ENCODE measurements around the gene GPR161. TPM values are rescaled to one million over a fixed set of nuclear protein-coding genes. Genes with fewer than 3 reads are reported as not detected.
"Not testable (repeated sequence)": the region's sequence is repeated elsewhere in the genome, so short reads cannot be mapped to it uniquely, and the experiment has no call there.

The GPR161 gene
- total RNA-seq, 1 donor from 2014 or later, result 11.4 TPM

DNA sequence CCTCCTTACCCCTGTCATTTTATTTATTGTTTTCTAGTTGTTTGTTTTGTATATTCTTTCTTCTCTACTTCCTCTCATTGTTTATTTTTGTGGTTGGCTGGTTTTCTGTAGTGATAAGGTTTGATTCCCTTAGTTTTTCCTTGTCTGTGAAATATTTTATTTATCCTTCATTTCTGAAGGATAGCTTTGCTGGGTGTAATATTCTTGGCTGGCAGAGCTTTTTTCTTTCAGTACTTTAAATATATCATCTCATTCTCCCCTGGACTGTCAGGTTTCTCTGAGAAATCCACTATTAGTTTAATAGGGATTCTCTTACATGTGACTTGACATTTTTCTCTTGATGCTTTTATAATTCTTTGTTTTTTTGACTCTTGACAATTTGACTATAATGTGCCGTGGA is 23.2 kb upstream of the GPR161 start:
- DNase-seq (ENCODE audit: low read depth), result no peak
- TF ChIP-seq, protein P1, sequence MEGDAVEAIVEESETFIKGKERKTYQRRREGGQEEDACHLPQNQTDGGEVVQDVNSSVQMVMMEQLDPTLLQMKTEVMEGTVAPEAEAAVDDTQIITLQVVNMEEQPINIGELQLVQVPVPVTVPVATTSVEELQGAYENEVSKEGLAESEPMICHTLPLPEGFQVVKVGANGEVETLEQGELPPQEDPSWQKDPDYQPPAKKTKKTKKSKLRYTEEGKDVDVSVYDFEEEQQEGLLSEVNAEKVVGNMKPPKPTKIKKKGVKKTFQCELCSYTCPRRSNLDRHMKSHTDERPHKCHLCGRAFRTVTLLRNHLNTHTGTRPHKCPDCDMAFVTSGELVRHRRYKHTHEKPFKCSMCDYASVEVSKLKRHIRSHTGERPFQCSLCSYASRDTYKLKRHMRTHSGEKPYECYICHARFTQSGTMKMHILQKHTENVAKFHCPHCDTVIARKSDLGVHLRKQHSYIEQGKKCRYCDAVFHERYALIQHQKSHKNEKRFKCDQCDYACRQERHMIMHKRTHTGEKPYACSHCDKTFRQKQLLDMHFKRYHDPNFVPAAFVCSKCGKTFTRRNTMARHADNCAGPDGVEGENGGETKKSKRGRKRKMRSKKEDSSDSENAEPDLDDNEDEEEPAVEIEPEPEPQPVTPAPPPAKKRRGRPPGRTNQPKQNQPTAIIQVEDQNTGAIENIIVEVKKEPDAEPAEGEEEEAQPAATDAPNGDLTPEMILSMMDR (conservative IDR thresholded peaks at IDR 0.05; ENCODE audit: low read depth, low read length), result no peak
- no peak overlapping the region for H3K4me3 ChIP-seq (ENCODE audit: low read depth, low read length)

DNA sequence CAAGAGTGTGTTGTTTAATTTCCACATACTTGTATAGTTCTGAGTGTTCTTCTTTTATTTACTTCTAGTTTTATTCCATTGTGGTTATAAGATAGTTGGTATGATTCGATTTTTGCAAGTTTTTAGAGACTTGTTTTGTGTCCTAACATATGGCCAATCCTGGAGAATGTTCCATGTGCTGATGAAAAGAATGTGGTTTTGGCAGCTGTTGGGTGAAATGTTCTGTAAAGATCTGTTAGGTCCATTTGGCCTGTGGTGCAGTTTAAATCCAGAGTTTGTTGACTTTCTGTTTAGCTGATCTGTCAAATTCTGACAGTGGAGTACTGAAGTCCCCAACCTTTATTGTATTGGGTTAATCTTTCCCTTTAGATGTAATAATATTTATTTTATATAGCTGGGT is 22.5 kb upstream of the GPR161 start:
- no peak for DNase-seq (ENCODE audit: low read depth)
- no peak overlapping the region for H3K4me3 ChIP-seq (ENCODE audit: low read depth, low read length)
- TF ChIP-seq, protein P1 (conservative IDR thresholded peaks at IDR 0.05; ENCODE audit: low read depth, low read length), result no peak

DNA sequence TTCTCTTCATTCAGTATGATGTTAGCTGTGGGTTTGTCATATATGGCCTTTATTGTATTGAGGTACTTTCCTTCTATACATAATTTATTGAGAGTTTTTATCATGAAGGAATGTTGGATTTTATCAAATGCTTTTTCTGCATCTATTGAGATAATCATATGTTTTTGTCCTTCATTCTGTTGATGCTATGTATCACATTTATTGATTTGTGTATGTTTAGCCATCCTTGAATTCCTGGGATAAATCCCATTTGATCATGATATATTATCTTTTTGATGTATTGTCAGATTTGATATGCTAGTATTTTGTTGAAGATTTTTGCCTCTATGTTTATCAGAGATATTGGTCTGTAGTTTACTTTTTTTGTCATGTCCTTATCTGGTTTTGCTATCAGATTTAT is 20.9 kb upstream of the GPR161 start:
- DNase-seq (ENCODE audit: low read depth), result no peak
- H3K4me3 ChIP-seq (ENCODE audit: low read depth, low read length), result no peak overlapping the region
- TF ChIP-seq, protein P1 (conservative IDR thresholded peaks at IDR 0.05; ENCODE audit: low read depth, low read length), result no peak

DNA sequence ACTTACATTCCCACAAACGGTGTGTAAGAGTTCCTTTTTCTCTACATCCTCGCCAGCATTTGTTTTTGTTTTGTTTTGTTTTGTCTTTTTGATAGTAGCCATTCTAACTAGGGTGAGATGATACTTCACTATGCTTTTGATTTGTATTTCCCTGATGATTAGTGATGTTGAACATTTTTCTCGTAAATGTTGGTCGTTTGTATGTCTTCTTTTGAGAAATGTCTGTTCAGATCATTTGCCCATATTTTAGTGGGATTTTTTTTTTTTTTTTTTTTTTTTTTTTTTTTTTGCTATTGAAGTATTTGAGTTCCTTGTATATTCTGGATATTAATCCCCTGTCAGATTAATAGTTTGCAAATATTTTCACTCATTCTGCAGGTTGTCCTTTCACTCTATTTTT is 19.2 kb upstream of the GPR161 start:
- H3K4me3 ChIP-seq (ENCODE audit: low read depth, low read length), result no peak overlapping the region
- TF ChIP-seq, protein P1 (conservative IDR thresholded peaks at IDR 0.05; ENCODE audit: low read depth, low read length), result no peak
- DNase-seq (ENCODE audit: low read depth), result no peak

DNA sequence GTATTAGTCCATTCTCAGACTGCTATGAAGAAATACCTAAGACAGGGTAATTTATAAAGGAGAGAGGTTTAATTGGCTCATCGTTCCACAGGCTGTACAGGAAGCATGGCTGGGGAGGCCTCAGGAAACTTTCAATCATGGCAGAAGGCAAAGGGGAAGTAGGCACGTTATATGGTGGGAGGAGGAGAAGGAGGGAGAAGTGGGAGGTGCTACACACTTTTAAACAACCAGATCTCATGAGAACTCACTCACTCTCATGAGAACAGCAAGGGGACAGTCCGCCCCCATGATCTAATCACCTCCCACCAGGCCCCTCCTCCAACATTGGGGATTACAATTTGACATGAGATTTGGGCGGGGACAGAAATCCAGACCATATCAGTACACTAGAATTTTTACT is 18.0 kb upstream of the GPR161 start:
- not testable (repeated sequence) for H3K4me3 ChIP-seq (ENCODE audit: low read depth, low read length); DNase-seq (ENCODE audit: low read depth)

DNA sequence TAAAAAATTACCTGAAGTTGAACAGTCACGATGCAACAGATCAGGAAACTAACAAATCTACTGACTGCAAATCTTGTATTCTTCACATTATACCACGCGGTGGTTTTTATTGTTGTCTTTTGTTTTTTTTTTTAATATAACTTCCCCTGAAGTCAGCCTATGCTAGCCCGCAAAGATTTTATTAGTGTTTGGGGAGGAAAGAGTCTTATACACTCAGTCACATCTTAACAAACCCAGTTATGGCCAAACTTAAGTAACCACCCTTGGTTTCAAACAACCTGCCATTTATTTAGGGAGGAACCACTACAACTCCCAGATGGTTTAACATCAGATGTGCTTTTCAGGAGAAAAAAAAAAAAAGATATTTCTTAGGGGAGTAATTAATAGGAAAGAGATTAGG is 15.2 kb upstream of the GPR161 start:
- no peak overlapping the region for H3K4me3 ChIP-seq (ENCODE audit: low read depth, low read length)
- TF ChIP-seq, protein P1 (conservative IDR thresholded peaks at IDR 0.05; ENCODE audit: low read depth, low read length), result no peak
- no peak for DNase-seq (ENCODE audit: low read depth)

DNA sequence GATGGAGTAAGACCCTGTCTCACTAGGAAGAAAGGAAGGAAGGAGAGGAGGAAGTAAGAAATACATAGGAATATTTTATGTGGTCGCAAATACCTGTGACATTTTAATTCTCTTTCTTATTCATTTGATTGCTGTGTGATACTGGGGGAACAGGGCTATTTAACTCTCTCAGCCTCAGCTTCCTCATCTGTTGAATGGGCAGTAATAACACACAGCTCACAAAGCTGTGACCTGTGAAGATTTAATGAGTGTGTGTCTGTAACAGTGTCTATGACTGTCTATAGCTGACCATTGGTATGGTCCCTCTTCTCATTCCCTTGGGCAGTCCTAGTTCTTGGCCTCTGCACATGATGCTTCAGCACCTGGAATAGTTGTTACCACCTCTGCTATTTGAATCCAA is 13.6 kb upstream of the GPR161 start:
- TF ChIP-seq, protein P1 (conservative IDR thresholded peaks at IDR 0.05; ENCODE audit: low read depth, low read length), result no peak
- no peak for DNase-seq (ENCODE audit: low read depth)
- H3K4me3 ChIP-seq (ENCODE audit: low read depth, low read length), result no peak overlapping the region

DNA sequence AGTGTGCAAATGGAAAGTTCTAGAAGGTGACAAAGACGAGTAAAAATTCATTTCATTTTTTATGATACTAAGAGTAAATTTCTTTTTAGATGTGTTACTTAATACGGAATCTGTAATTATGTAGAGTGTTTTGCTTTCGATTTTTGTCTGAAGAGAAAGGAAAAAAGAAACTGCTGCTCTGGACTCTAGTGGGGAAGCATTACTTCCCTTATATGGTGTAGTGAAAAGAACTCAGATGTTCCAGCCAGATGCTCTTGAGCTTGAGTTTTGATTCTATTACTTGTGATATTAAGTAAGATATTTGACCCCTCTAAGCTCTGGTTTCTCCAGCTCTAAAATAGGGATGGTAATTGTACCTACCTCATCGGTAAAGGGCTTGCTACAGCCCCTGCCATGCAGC is 12.2 kb upstream of the GPR161 start:
- H3K4me3 ChIP-seq (ENCODE audit: low read depth, low read length), result no peak overlapping the region
- no peak for DNase-seq (ENCODE audit: low read depth)
- TF ChIP-seq, protein P1 (conservative IDR thresholded peaks at IDR 0.05; ENCODE audit: low read depth, low read length), result no peak
